C4-2B (cell line): ENCODE results near the gene FTCD.

Source experiments
- H3K27ac ChIP-seq: fragments of 450-650 bp; 2 replicates; pipeline ENCODE4 v1.5.1; 2017
- CTCF ChIP-seq: fragments of 450-650 bp; conservative IDR thresholded peaks from 2 replicates; pipeline ENCODE4 v1.5.1; 2017; ENCODE audit warnings: mild to moderate bottlenecking
- ZFX ChIP-seq: fragments of 450-650 bp; IDR thresholded peaks from 2 replicates; pipeline ENCODE4 v1.6.1; 2017

FTCD gene

GRCh38 chr21:46116776-46117585, 38.4 kb downstream of the FTCD start:
- no peak for TF ChIP-seq ZFX
- TF ChIP-seq CTCF = no peak
- H3K27ac ChIP-seq = no peak overlapping the region

- TF ChIP-seq ZFX (no peak), CTCF (no peak)
- no peak overlapping the region for H3K27ac ChIP-seq
Observed at GRCh38 chr21:46116189-46116775, 39.1 kb downstream of the FTCD start.

GRCh38 chr21:46115441-46116188, 39.8 kb downstream of the FTCD start:
- TF ChIP-seq ZFX = no peak
- no peak for TF ChIP-seq CTCF
- H3K27ac ChIP-seq = no peak overlapping the region

GRCh38 chr21:46114963-46115362, 40.4 kb downstream of the FTCD start:
- TF ChIP-seq CTCF (no peak), ZFX (no peak)
- no peak overlapping the region for H3K27ac ChIP-seq

- no peak overlapping the region for H3K27ac ChIP-seq
- no peak for TF ChIP-seq CTCF
- TF ChIP-seq ZFX = no peak
Observed at GRCh38 chr21:46113497-46114176, 41.7 kb downstream of the FTCD start.

- TF ChIP-seq CTCF (no peak), ZFX (no peak)
- no peak overlapping the region for H3K27ac ChIP-seq
Observed at GRCh38 chr21:46112725-46113215, 42.6 kb downstream of the FTCD start.
